ENCODE measurements around the gene SLC30A10. TPM values are rescaled to one million over a fixed set of nuclear protein-coding genes. Genes with fewer than 3 reads are reported as not detected.
"Not testable (repeated sequence)": the region's sequence is repeated elsewhere in the genome, so short reads cannot be mapped to it uniquely, and the experiment has no call there.

The SLC30A10 gene
- total RNA-seq, 1 experiment from 2014 or later = 0.26 TPM

DNA sequence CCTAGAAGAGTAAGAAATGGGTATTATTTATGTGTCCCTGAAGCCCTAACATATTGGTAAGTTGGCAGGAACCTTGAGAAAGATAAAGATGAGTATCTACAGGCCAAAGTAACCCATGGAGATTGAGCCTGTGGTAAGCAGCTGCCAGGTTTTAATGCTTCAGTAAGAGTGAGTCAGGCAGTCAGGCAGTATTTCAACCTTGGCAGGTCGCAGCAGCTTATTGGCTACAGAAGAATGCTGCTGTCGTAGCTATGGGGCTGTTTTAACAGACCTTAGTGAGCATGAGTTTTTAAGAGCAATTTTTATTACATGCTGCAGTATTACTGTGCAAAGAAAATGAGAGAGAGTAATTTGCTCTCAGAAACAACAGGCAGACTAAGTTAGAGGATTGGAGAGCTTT lies 10.3 kb upstream of the SLC30A10 start (continued):
- TF ChIP-seq MLX (CRISPR knock-in tag; IDR thresholded peaks at IDR 0.05) (no peak), ZNF396 (CRISPR knock-in tag; IDR thresholded peaks at IDR 0.05; ENCODE audit: borderline replicate concordance) (no peak), MYBL2 (CRISPR knock-in tag; IDR thresholded peaks at IDR 0.05) (no peak), ZNF138 (CRISPR knock-in tag; conservative IDR thresholded peaks at IDR 0.05) (no peak), GABPB1 (CRISPR knock-in tag; IDR thresholded peaks at IDR 0.05) (no peak), IRF1 (CRISPR knock-in tag; IDR thresholded peaks at IDR 0.05) (no peak)
- TF ChIP-seq, protein P1, sequence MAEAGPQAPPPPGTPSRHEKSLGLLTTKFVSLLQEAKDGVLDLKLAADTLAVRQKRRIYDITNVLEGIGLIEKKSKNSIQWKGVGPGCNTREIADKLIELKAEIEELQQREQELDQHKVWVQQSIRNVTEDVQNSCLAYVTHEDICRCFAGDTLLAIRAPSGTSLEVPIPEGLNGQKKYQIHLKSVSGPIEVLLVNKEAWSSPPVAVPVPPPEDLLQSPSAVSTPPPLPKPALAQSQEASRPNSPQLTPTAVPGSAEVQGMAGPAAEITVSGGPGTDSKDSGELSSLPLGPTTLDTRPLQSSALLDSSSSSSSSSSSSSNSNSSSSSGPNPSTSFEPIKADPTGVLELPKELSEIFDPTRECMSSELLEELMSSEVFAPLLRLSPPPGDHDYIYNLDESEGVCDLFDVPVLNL (CRISPR knock-in tag; IDR thresholded peaks at IDR 0.05; ENCODE audit: borderline replicate concordance, low read depth) = no peak

- H3K27ac Mint-ChIP-seq; DNase-seq (ENCODE audit: low spot score); POLR2A ChIA-PET; H3K9me3 Mint-ChIP-seq; H3K4me1 Mint-ChIP-seq; CTCF ChIA-PET; ATAC-seq; H3K4me3 Mint-ChIP-seq; H3K36me3 Mint-ChIP-seq: not testable (repeated sequence)
- H3K27me3 Mint-ChIP-seq (ENCODE audit: low read depth) = peaks cover 10% of the 10 kb centered on the region
These were observed 5.4 kb upstream of the SLC30A10 start for GRCh38 chr1:219933763-219934162.

DNA sequence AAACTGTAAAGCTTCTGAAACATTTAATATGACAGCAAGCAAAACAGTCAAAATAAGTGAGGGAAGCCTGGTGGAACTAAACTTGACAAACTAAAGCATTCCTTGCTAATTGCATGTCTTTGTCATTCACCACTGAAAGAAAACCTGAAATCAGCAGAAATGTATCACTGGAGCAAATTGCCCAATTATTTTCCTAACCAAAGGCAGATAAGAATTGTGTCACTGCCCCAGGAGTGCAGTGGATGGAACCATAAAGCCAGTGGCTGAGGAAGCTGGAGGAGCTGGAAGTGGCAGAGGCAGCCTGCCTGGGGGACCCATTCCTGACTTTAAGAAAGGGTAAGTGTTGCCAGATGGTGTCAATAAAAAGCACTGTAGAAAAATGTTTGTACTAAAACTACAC lies 2.7 kb upstream of the SLC30A10 start:
- POLR2A ChIA-PET = no interaction called here
- CTCF ChIA-PET = interaction anchor here (1.0 kb wide), 1 partner anchor 91 kb away, joined by 3 read pairs; no protein-coding TSS in a partner anchor
- no peak for TF ChIP-seq ATF6 (CRISPR knock-in tag; IDR thresholded peaks at IDR 0.05)
- no peak for TF ChIP-seq ZNF219 (CRISPR knock-in tag; IDR thresholded peaks at IDR 0.05; ENCODE audit: borderline replicate concordance)
- no peak for TF ChIP-seq ZBTB43 (CRISPR knock-in tag; IDR thresholded peaks at IDR 0.05)
- no peak for TF ChIP-seq NR1H2 (CRISPR knock-in tag; IDR thresholded peaks at IDR 0.05)
- TF ChIP-seq, protein P2, sequence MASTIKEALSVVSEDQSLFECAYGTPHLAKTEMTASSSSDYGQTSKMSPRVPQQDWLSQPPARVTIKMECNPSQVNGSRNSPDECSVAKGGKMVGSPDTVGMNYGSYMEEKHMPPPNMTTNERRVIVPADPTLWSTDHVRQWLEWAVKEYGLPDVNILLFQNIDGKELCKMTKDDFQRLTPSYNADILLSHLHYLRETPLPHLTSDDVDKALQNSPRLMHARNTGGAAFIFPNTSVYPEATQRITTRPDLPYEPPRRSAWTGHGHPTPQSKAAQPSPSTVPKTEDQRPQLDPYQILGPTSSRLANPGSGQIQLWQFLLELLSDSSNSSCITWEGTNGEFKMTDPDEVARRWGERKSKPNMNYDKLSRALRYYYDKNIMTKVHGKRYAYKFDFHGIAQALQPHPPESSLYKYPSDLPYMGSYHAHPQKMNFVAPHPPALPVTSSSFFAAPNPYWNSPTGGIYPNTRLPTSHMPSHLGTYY (CRISPR knock-in tag; IDR thresholded peaks at IDR 0.05) = no peak
- TF ChIP-seq STAT6 (CRISPR knock-in tag; conservative IDR thresholded peaks at IDR 0.05; ENCODE audit: low read depth) = no peak
- TF ChIP-seq ATF1 (CRISPR knock-in tag; IDR thresholded peaks at IDR 0.05) = no peak
- no peak for TF ChIP-seq NFE2L1 (CRISPR knock-in tag; IDR thresholded peaks at IDR 0.05)
- no peak overlapping the region for H3K4me3 Mint-ChIP-seq
- H3K27ac Mint-ChIP-seq = no peak overlapping the region
- no peaks in the 10 kb centered on the region for H3K36me3 Mint-ChIP-seq
- peaks cover 17% of the 10 kb centered on the region for H3K4me1 Mint-ChIP-seq
- no peaks in the 10 kb centered on the region for H3K9me3 Mint-ChIP-seq
- H3K27me3 Mint-ChIP-seq (ENCODE audit: low read depth) = peaks cover 37% of the 10 kb centered on the region
- no peak for DNase-seq (ENCODE audit: low spot score)
- ATAC-seq = no peak

Data from WTC11 (cell line).